Breast epithelium (tissue), 4 donors: ENCODE data around the gene CSF2RB. TPM values are rescaled to one million over a fixed set of nuclear protein-coding genes. Genes with fewer than 3 reads are reported as not detected.

Source experiments
- DNase-seq, 2 donors: peaks; one replicate each; pipeline ENCODE4 v3.0.0-alpha.2; 2019; ENCODE audit warnings: low spot score in 2 of 2
- H3K27ac ChIP-seq, 2 donors: fragments of 200-600 bp; sonication (generic) in 1 of 2; one replicate each; pipeline ENCODE4 v1.5.1; 2016 to 2019; ENCODE audit warnings: mild to moderate bottlenecking in 1 of 2
- H3K27me3 ChIP-seq, 2 donors: fragments of 200-600 bp; sonication (generic) in 1 of 2; one replicate each; pipeline versions ENCODE4 v1.5.1 to v1.6.0; 2017 to 2019; ENCODE audit warnings: control low read depth in 1 of 2, mild to moderate bottlenecking in 1 of 2
- H3K36me3 ChIP-seq: fragments of 200-600 bp; one replicate; pipeline ENCODE4 v1.5.1; 2019
- H3K4me1 ChIP-seq, 2 donors: fragments of 200-600 bp; sonication (generic); one replicate each; pipeline ENCODE4 v1.5.1; 2016 to 2019; ENCODE audit warnings: control low read depth in 1 of 2
- H3K4me3 ChIP-seq, 3 donors: fragments of 200-600 bp; sonication (generic); 1 replicate in 2 of 3; 2 replicates in 1 of 3; pipeline ENCODE4 v1.5.1; 2016 to 2019; ENCODE audit warnings: mild to moderate bottlenecking in 3 of 3, moderate library complexity in 2 of 3
- H3K9me3 ChIP-seq, 2 donors: fragments of 200-600 bp; sonication (generic) in 1 of 2; one replicate each; pipeline ENCODE4 v1.5.1; 2016 to 2019; ENCODE audit warnings: control low read depth in 1 of 2
- POLR2A ChIP-seq: fragments of 450-650 bp; IDR thresholded peaks from one replicate; pipeline ENCODE4 v1.6.1; 2016; ENCODE audit warnings: antibody characterized with exemption, mild to moderate bottlenecking, moderate library complexity
- POLR2AphosphoS5 ChIP-seq, 3 donors: sonication (generic); formaldehyde crosslinking; IDR thresholded peaks; one replicate each; pipeline ENCODE4 v1.6.1; 2017; ENCODE audit warnings: antibody characterized with exemption in 3 of 3
- intact Hi-C: fragments of 100-400 bp; cut with DNase I; formaldehyde crosslinking; loops from one replicate; pipeline ENCODE4 v1.15.1; 2023; ENCODE audit warnings: low total_unique reads
- total RNA-seq, 3 donors: library from RNA; depleted of rRNA; stranded (reverse); fragments of >200 nt; gene quantifications; one replicate each; pipeline ENCODE4 v1.1.0, GENCODE V29; 2016
- TF ChIP-seq, protein P1 (sequence below), 3 donors: fragments of 450-650 bp; IDR thresholded peaks; one replicate each; pipeline ENCODE4 v1.5.1; 2016 to 2017; ENCODE audit warnings: antibody characterized with exemption in 3 of 3, mild to moderate bottlenecking in 3 of 3, moderate library complexity in 3 of 3

CSF2RB gene
- total RNA-seq, 3 donors from 2014 or later: 3.3 to 8.6 (median 3.8) TPM

DNA sequence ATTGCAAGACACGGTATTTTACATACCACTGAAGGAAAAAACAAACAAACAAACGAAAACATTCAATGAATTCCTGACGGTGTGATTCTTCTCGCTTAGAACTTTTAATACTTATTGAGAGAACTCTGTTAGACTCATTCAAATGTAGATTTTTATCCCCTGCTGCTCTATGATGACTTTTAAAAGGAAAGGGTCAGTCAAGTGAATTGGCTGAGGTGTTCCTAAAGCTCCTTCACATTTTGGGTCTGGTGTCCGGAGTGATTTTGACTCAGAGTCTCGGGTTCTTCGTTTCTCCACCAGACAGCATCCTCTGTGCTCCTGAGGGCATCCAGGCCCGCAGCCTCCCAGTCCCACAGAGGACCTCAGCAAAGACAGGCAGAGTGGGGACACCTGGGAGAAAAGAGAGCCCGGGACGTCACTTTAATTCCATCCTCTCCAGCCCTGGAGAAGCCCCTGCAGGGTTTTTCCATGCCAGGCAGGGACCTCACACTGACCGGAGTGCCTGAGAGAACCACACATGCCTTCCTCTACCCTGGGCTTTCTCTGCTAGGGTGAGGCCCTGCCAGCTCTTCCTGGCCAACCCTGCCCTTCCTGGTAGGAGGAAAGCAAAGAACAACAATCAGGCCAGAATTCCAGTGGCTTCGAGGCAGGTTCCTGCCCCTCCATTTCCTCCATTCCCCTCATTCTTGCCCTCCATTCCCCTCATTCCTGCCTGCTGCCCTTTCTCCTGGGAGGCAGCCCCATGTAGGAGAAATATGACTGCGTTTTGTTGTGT, 1.4 kb upstream of the CSF2RB start:
- Histone ChIP-seq H3K4me3 (no peak overlapping the region), H3K36me3 (no peaks in the 10 kb centered on the region), H3K27me3 (no peaks in the 10 kb centered on the region), H3K9me3 (no peaks in the 10 kb centered on the region), H3K4me1 (peaks cover 0 to 4% of the 10 kb centered on the region in 2 donors), H3K27ac (peak overlapping the region; percentile 33 to 54)
- intact Hi-C loops: no loop called here
- TF ChIP-seq, protein P1, sequence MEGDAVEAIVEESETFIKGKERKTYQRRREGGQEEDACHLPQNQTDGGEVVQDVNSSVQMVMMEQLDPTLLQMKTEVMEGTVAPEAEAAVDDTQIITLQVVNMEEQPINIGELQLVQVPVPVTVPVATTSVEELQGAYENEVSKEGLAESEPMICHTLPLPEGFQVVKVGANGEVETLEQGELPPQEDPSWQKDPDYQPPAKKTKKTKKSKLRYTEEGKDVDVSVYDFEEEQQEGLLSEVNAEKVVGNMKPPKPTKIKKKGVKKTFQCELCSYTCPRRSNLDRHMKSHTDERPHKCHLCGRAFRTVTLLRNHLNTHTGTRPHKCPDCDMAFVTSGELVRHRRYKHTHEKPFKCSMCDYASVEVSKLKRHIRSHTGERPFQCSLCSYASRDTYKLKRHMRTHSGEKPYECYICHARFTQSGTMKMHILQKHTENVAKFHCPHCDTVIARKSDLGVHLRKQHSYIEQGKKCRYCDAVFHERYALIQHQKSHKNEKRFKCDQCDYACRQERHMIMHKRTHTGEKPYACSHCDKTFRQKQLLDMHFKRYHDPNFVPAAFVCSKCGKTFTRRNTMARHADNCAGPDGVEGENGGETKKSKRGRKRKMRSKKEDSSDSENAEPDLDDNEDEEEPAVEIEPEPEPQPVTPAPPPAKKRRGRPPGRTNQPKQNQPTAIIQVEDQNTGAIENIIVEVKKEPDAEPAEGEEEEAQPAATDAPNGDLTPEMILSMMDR (IDR thresholded peaks at IDR 0.05): no peak
- peak in 1 of 3 donors; percentile 43 for TF ChIP-seq POLR2AphosphoS5 (IDR thresholded peaks at IDR 0.05)
- DNase-seq: peak in 1 of 2 donors; percentile 54

DNA sequence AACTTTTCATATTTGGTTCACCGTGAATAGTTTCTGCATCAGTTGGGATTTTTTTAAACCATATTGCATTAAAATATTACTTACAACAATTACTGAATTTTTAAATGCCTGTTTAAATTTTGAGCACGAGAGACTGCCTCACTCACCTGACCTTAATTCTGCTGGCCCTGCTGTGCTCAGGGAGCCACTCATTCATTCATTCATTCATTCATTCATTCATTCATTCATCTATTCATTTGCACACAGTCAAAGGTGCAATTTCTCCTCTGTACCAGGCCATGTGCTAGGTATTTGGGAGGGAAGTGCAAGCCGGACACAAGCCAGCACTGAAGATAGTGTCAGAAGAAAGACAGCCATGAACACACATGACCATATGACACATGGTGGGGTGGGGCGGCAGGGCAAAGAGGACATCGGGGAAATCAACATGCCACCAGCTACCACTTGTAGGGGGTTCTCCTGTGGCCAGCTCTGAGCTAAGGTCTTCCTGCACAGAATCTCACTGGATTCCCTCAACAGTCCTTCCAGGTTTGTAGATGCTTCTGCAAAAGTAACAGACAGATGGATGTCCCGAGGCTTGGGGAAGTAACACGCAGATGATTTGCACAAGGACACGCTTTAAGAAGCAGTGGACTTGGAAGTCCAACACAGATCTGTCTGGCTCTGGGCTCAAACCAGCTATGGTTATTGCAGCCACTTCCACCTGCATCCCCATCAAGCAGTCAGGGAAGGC, 568 bp upstream of the CSF2RB start:
- Histone ChIP-seq H3K27ac (peak overlapping the region; percentile 35 to 58), H3K36me3 (no peaks in the 10 kb centered on the region), H3K9me3 (no peaks in the 10 kb centered on the region), H3K4me3 (no peak overlapping the region), H3K4me1 (peaks cover 0 to 4% of the 10 kb centered on the region in 2 donors), H3K27me3 (no peaks in the 10 kb centered on the region)
- intact Hi-C loops: no loop called here
- TF ChIP-seq, protein P1 (IDR thresholded peaks at IDR 0.05): no peak
- TF ChIP-seq POLR2A (no peak), POLR2AphosphoS5 (IDR thresholded peaks at IDR 0.05) (no peak)
- no peak for DNase-seq

DNA sequence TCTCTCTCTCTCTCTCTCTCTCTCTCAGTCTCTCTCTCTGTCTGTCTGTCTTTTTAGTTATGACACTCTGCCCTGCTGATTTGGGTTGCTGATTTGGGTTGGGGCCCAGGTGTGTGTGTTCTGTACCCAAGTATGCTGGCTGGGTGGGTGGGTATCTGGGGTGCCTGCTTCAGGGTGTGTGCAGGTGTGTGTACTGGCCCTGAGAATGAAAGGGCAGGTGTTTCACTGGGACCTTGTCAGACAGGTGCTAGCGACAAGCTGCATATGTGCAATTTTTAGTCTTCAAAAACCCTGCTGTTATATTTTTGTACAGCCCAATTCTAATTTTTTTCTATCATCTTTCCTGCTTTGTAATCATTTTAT, 943 bp downstream of the CSF2RB start:
- Histone ChIP-seq H3K27ac (no peak overlapping the region), H3K9me3 (peaks cover 0 to 10% of the 10 kb centered on the region in 2 donors), H3K4me1 (peaks cover 0 to 4% of the 10 kb centered on the region in 2 donors), H3K36me3 (no peaks in the 10 kb centered on the region), H3K4me3 (peak overlapping the region in 2 of 3 donors; percentile 40 to 43), H3K27me3 (no peaks in the 10 kb centered on the region)
- intact Hi-C loops: no loop called here
- DNase-seq: no peak
- TF ChIP-seq POLR2A (no peak), POLR2AphosphoS5 (IDR thresholded peaks at IDR 0.05) (no peak)
- TF ChIP-seq, protein P1 (IDR thresholded peaks at IDR 0.05): no peak

DNA sequence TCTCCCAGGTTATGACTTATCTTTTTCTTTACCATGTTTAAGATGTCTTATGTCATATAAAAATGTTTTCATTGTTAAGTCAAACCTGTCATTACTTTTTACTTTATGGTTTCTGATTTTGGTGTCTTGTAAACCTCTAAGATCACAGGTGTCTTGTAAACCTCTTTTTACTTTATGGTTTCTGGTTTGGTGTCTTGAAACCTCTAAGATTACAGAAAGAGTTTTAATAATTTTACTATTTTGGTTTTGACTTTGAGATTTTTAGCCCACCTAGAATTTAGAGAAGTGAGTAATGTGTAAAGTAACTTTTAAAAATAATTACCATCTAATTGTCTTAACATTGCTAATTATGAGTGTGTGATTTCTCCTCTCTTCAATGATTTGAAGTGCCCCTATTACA, 2.6 kb downstream of the CSF2RB start:
- H3K9me3 ChIP-seq: peaks cover 0 to 10% of the 10 kb centered on the region in 2 donors
- no peaks in the 10 kb centered on the region for H3K27me3 ChIP-seq
- no peaks in the 10 kb centered on the region for H3K36me3 ChIP-seq
- TF ChIP-seq, protein P1 (IDR thresholded peaks at IDR 0.05): no peak
- TF ChIP-seq POLR2AphosphoS5 (IDR thresholded peaks at IDR 0.05): no peak
- no peak for TF ChIP-seq POLR2A
- intact Hi-C loops: no loop called here
- H3K4me3 ChIP-seq: no peak overlapping the region
- peaks cover 0 to 4% of the 10 kb centered on the region in 2 donors for H3K4me1 ChIP-seq
- no peak for DNase-seq
- H3K27ac ChIP-seq: no peak overlapping the region
